ENCODE results near the gene KIN. TPM values are rescaled to one million over a fixed set of nuclear protein-coding genes. Genes with fewer than 3 reads are reported as not detected.

Gene KIN
- total RNA-seq, 1 donor from 2014 or later: 15.3 TPM

- H3K27me3 Mint-ChIP-seq: no peaks in the 10 kb centered on the region
- TF ChIP-seq, protein P1, sequence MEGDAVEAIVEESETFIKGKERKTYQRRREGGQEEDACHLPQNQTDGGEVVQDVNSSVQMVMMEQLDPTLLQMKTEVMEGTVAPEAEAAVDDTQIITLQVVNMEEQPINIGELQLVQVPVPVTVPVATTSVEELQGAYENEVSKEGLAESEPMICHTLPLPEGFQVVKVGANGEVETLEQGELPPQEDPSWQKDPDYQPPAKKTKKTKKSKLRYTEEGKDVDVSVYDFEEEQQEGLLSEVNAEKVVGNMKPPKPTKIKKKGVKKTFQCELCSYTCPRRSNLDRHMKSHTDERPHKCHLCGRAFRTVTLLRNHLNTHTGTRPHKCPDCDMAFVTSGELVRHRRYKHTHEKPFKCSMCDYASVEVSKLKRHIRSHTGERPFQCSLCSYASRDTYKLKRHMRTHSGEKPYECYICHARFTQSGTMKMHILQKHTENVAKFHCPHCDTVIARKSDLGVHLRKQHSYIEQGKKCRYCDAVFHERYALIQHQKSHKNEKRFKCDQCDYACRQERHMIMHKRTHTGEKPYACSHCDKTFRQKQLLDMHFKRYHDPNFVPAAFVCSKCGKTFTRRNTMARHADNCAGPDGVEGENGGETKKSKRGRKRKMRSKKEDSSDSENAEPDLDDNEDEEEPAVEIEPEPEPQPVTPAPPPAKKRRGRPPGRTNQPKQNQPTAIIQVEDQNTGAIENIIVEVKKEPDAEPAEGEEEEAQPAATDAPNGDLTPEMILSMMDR (IDR thresholded peaks at IDR 0.05; ENCODE audit: unreplicated experiment): no peak
- H3K36me3 Mint-ChIP-seq (ENCODE audit: insufficient read depth): peaks cover 11% of the 10 kb centered on the region
- H3K4me3 Mint-ChIP-seq (ENCODE audit: low read depth): no peak overlapping the region
- no peaks in the 10 kb centered on the region for H3K4me1 Mint-ChIP-seq (ENCODE audit: low read depth)
- DNase-seq (ENCODE audit: low spot score, unreplicated experiment): no peak
- no peak overlapping the region for H3K27ac Mint-ChIP-seq
- no peaks in the 10 kb centered on the region for H3K9me3 Mint-ChIP-seq (ENCODE audit: low read depth)
Observed at GRCh38 chr10:7808686-7809267, 21.0 kb upstream of the KIN start.

- Mint-ChIP-seq H3K27ac (no peak overlapping the region), H3K9me3 (ENCODE audit: low read depth) (no peaks in the 10 kb centered on the region), H3K27me3 (no peaks in the 10 kb centered on the region), H3K4me1 (ENCODE audit: low read depth) (no peaks in the 10 kb centered on the region), H3K36me3 (ENCODE audit: insufficient read depth) (peaks cover 25% of the 10 kb centered on the region), H3K4me3 (ENCODE audit: low read depth) (no peak overlapping the region)
- TF ChIP-seq, protein P1 (IDR thresholded peaks at IDR 0.05; ENCODE audit: unreplicated experiment): no peak
- DNase-seq (ENCODE audit: low spot score, unreplicated experiment): no peak
Observed at GRCh38 chr10:7804741-7805140, 16.9 kb upstream of the KIN start.

DNA sequence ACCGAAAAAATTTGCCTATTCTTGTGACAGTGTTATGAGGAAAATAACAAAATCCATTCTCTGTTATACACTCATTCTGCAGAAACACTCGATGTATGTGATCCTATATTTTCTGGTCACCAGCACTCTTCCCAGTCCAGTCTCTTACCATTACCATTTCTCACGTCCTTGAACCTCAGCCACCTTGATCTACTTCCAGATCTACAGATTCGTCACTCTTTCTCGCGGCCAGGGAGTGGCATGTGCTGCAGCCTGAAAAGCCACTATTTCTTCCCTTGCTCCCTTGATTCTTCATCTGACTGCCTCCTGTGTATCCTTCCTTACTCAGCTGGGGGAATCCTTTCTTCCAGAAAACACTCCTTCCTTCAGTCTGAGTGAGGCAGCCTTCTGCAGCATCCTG is 16.4 kb upstream of the KIN start:
- peaks cover 27% of the 10 kb centered on the region for H3K36me3 Mint-ChIP-seq (ENCODE audit: insufficient read depth)
- H3K9me3 Mint-ChIP-seq (ENCODE audit: low read depth): no peaks in the 10 kb centered on the region
- H3K4me1 Mint-ChIP-seq (ENCODE audit: low read depth): no peaks in the 10 kb centered on the region
- H3K27ac Mint-ChIP-seq: no peak overlapping the region
- no peak for DNase-seq (ENCODE audit: low spot score, unreplicated experiment)
- TF ChIP-seq, protein P1 (IDR thresholded peaks at IDR 0.05; ENCODE audit: unreplicated experiment): no peak
- H3K27me3 Mint-ChIP-seq: no peaks in the 10 kb centered on the region
- H3K4me3 Mint-ChIP-seq (ENCODE audit: low read depth): no peak overlapping the region

GRCh38 chr10:7802606-7803005 is 14.8 kb upstream of the KIN start:
- H3K4me3 Mint-ChIP-seq (ENCODE audit: low read depth): no peak overlapping the region
- H3K9me3 Mint-ChIP-seq (ENCODE audit: low read depth): no peaks in the 10 kb centered on the region
- H3K27ac Mint-ChIP-seq: no peak overlapping the region
- H3K36me3 Mint-ChIP-seq (ENCODE audit: insufficient read depth): peaks cover 27% of the 10 kb centered on the region
- H3K4me1 Mint-ChIP-seq (ENCODE audit: low read depth): no peaks in the 10 kb centered on the region
- DNase-seq (ENCODE audit: low spot score, unreplicated experiment): no peak
- TF ChIP-seq, protein P1 (IDR thresholded peaks at IDR 0.05; ENCODE audit: unreplicated experiment): no peak
- no peaks in the 10 kb centered on the region for H3K27me3 Mint-ChIP-seq

DNA sequence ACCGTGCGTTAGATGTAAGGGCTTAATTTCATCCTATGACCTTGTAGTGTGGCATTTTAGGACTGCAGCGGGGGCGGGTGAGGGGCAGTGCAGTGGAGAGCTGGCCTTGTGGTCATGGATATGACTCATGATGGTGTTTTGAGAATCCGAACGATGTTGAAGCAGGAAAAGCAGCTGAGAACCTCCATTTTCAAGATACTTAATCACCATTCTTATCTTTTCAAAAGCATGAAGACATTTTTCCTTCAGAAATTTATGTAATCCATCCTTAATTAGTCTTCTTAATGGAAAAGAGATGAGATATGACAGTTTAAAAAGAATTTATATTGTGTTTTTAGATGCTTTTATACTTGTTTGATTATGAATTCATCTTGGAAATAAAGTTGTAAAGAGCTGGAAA is 9.8 kb upstream of the KIN start:
- peaks cover 25% of the 10 kb centered on the region for H3K4me1 Mint-ChIP-seq (ENCODE audit: low read depth)
- TF ChIP-seq, protein P1 (IDR thresholded peaks at IDR 0.05; ENCODE audit: unreplicated experiment): no peak
- H3K36me3 Mint-ChIP-seq (ENCODE audit: insufficient read depth): peaks cover 27% of the 10 kb centered on the region
- no peak for DNase-seq (ENCODE audit: low spot score, unreplicated experiment)
- no peak overlapping the region for H3K27ac Mint-ChIP-seq
- H3K27me3 Mint-ChIP-seq: no peaks in the 10 kb centered on the region
- no peak overlapping the region for H3K4me3 Mint-ChIP-seq (ENCODE audit: low read depth)
- no peaks in the 10 kb centered on the region for H3K9me3 Mint-ChIP-seq (ENCODE audit: low read depth)
